Inflammatory macrophage treated with lipopolysaccharide for 1 hour (primary cell): ENCODE measurements around the gene ADGRL3.
"Not testable (repeated sequence)": the region's sequence is repeated elsewhere in the genome, so short reads cannot be mapped to it uniquely, and the experiment has no call there.

ENCODE experiments used
- DNase-seq, 2 donors: peaks; one replicate each; pipeline ENCODE4 v3.0.0-alpha.2; 2020 to 2022

ADGRL3 gene

GRCh38 chr4:61763682-61764081 is 563.6 kb downstream of the ADGRL3 start:
- DNase-seq: no peak

- not testable (repeated sequence) for DNase-seq
Measured at GRCh38 chr4:61764090-61764489, 564.0 kb downstream of the ADGRL3 start.

GRCh38 chr4:61769444-61770167 is 569.5 kb downstream of the ADGRL3 start:
- DNase-seq: not testable (repeated sequence)

- no peak for DNase-seq
Measured at GRCh38 chr4:61770456-61770855, 570.3 kb downstream of the ADGRL3 start.

- DNase-seq: no peak
Measured at GRCh38 chr4:61771056-61771455, 570.9 kb downstream of the ADGRL3 start.

- no peak for DNase-seq
Measured at GRCh38 chr4:61772126-61772525, 572.0 kb downstream of the ADGRL3 start.

- no peak for DNase-seq
Measured at GRCh38 chr4:61773655-61774245, 573.6 kb downstream of the ADGRL3 start.

GRCh38 chr4:61782133-61782532 is 582.0 kb downstream of the ADGRL3 start:
- no peak for DNase-seq

GRCh38 chr4:61783050-61783449 is 582.9 kb downstream of the ADGRL3 start:
- no peak for DNase-seq

GRCh38 chr4:61785761-61786160 is 585.6 kb downstream of the ADGRL3 start:
- no peak for DNase-seq

GRCh38 chr4:61786211-61786610 is 586.1 kb downstream of the ADGRL3 start:
- DNase-seq: no peak

GRCh38 chr4:61795998-61796397 is 595.9 kb downstream of the ADGRL3 start:
- DNase-seq: no peak

GRCh38 chr4:61799794-61800193 is 599.7 kb downstream of the ADGRL3 start:
- DNase-seq: no peak

- DNase-seq: no peak
Measured at GRCh38 chr4:61805227-61805626, 605.1 kb downstream of the ADGRL3 start.

- no peak for DNase-seq
Measured at GRCh38 chr4:61805979-61806378, 605.9 kb downstream of the ADGRL3 start.

GRCh38 chr4:61812171-61812570 is 612.0 kb downstream of the ADGRL3 start:
- no peak for DNase-seq

GRCh38 chr4:61817071-61817470 is 616.9 kb downstream of the ADGRL3 start:
- no peak for DNase-seq

GRCh38 chr4:61820136-61820535 is 620.0 kb downstream of the ADGRL3 start:
- DNase-seq: no peak

GRCh38 chr4:61824454-61824853 is 624.3 kb downstream of the ADGRL3 start:
- no peak for DNase-seq

- DNase-seq: no peak
Measured at GRCh38 chr4:61827907-61828391, 627.8 kb downstream of the ADGRL3 start.

GRCh38 chr4:61828960-61829359 is 628.8 kb downstream of the ADGRL3 start:
- no peak for DNase-seq

GRCh38 chr4:61831987-61832386 is 631.9 kb downstream of the ADGRL3 start:
- no peak for DNase-seq

- DNase-seq: no peak
Measured at GRCh38 chr4:61837395-61837794, 637.3 kb downstream of the ADGRL3 start.

- no peak for DNase-seq
Measured at GRCh38 chr4:61838072-61838471, 637.9 kb downstream of the ADGRL3 start.

GRCh38 chr4:61841714-61842113 is 641.6 kb downstream of the ADGRL3 start:
- no peak for DNase-seq
